GM12873 (cell line): Measurements from ENCODE around the gene SPINK2.

Experiments used
- TF ChIP-seq, protein P1 (sequence below): IDR thresholded peaks from 2 replicates; pipeline ENCODE4 v1.5.1; 2012; ENCODE audit warnings: low read depth, mild to moderate bottlenecking, moderate library complexity, low read length, control low read depth; ENCODE audit not compliant: insufficient read depth; ENCODE audit errors: missing control alignments

SPINK2 gene

DNA sequence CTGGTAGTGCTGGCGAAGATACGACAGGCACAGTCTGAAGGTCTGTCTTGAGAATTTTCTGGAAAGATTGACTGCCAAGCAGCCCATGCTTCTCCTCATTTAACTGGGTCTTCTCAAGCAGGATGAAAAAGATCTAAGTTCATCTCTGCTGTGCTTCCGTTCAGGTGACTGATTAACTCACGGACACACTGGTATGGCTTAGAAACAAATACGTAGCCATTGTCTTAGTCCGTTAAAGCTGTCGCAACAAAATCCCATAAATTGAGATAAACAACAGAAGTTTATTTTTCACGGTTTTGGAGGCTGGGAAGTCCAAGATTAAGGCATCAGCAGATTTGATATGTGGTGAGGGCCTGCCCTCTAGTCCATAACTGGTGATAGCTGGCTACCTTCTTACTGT, 39.5 kb downstream of the SPINK2 start:
- TF ChIP-seq, protein P1, sequence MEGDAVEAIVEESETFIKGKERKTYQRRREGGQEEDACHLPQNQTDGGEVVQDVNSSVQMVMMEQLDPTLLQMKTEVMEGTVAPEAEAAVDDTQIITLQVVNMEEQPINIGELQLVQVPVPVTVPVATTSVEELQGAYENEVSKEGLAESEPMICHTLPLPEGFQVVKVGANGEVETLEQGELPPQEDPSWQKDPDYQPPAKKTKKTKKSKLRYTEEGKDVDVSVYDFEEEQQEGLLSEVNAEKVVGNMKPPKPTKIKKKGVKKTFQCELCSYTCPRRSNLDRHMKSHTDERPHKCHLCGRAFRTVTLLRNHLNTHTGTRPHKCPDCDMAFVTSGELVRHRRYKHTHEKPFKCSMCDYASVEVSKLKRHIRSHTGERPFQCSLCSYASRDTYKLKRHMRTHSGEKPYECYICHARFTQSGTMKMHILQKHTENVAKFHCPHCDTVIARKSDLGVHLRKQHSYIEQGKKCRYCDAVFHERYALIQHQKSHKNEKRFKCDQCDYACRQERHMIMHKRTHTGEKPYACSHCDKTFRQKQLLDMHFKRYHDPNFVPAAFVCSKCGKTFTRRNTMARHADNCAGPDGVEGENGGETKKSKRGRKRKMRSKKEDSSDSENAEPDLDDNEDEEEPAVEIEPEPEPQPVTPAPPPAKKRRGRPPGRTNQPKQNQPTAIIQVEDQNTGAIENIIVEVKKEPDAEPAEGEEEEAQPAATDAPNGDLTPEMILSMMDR = no peak

DNA sequence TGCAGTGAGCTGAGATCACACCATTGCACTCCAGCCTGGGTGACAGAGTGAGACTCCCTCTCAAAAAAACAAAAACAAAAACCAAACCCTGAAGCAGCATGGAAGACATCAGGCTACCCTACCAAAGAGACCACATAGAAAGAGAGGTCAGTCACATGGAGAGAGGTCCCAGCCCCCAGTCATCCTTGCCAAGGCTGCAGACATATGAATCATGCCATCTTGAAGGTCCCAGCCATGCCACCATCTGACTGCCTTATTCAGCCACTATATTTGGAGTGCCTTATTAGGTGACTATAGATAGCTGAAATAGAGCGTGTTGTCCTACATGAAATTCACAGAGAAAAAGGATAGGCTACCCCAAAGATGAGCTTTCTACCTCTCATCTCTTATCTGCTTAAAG, 48.2 kb downstream of the SPINK2 start:
- TF ChIP-seq, protein P1 = no peak

DNA sequence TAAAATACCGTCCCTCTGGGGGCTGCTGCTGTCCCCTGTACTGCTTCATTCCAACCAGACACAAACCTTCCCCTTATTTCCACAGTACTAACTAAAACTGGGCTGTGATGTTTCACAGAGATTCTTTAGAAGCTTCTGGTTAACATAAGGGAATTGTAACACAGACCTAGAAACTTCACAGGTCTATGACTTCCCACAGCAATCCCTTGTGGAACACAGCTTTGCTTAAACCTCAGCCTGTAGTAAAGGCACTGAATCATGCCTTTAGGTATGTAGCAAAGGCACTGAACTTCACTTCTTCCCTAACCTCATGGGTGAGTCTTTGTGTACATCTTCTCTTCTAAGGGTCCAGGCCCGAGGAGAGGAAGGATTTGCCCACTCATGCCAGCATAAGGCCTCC, 49.4 kb downstream of the SPINK2 start:
- TF ChIP-seq, protein P1 = no peak

DNA sequence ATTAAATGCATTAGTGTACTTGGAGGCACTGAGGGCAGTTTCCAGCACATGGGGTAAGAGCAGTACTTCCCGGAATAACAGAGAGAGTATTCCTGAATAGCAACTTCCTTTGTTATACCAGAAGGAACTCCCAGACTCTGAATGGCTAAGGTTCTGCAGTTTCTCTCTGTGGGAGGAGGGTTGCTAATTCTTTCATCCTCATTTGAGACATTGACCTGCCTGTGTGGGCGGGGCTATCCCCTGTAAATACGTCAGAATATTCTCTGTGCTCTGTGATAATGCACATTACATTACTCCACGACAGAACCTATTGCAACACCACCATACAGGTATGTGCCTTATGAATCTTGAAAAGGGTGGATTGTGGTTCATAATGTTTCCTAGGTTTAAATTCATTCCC, 52.7 kb downstream of the SPINK2 start:
- TF ChIP-seq, protein P1 = no peak

DNA sequence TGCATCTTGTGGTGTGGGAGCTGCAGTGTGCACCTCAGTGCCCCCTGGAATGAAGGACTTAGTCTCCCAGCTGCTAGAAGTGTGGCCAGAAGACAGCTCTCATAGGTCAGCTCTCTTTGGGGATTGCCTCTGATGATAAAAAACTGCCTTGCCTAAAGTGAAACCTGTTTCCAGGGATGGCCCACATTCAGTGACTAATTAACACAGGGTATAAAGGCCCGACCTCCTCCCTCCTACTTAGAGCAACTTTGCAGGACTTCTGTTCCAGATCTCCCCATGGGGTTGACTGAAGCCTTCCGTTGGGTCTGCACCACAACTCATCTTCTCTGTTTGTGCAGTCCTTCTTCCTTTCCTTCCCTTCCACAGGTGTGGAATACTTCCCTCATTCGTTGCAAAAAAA, 53.2 kb downstream of the SPINK2 start:
- TF ChIP-seq, protein P1 = no peak

DNA sequence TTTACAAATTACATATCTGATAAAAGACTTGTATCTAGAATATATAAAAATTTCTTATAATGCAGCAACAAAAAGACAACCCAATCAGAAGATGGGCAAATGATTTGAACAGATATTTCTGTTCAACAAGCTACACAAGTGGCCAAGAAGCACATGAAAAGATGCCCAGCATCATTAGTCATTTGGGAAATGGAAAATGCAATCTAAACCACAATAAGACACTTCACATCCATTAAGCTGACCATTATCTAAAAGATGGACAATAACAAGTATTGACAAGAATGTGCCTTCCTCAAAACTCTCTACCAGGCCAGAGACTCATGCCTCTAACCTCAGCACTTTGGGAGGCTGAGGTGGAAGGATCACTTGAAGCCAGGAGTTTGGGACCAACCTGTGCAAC, 53.9 kb downstream of the SPINK2 start:
- TF ChIP-seq, protein P1 = no peak

DNA sequence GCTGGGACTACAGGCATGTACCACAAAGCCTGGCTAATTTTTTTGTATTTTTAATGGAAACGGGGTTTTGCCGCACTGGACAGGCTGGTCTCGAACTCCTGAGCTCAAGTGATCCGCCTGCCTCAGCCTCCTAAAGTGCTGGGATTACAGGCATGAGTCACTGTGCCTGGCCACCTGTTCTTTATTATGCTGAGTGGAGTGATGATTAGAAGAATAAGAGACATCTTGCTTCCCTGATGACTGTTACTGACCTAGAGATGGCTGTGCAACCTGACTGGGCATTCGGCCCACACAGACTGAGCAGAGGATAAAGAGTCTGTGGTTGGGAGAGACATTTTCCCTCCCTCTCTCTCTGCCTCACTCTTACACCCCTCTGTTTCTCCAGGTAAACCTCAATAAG, 56.7 kb downstream of the SPINK2 start:
- TF ChIP-seq, protein P1 = no peak
